ENCODE data around the gene SORCS1. TPM values are rescaled to one million over a fixed set of nuclear protein-coding genes. Genes with fewer than 3 reads are reported as not detected.

Gene SORCS1
- total RNA-seq, 2 experiments from 2014 or later = not detected

DNA sequence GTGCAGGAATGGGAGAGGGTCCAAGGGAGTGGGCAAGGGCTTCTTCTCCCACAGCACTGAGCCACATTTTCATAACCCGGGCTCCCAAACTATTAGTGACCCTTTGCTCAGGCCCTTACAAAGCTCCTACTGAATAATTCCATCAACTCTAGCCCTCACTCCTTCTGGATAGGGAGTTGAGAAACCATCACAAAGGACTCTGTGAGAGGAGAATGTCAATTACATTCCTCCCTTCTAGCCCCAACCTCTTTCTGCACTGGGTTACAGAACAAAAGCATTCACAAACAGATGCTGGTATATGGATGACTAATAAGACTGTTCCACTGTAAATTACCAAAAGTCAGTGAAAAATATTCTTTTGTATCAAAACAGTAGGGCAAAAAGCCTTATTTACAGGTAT, 203.7 kb downstream of the SORCS1 start:
- intact Hi-C loops (cut with micrococcal nuclease) = no loop called here
- Mint-ChIP-seq H3K9me3 (peaks cover 3% of the 10 kb centered on the region), H3K36me3 (ENCODE audit: low read depth) (no peaks in the 10 kb centered on the region), H3K27ac (no peak overlapping the region), H3K4me1 (ENCODE audit: low read depth) (no peaks in the 10 kb centered on the region), H3K27me3 (no peaks in the 10 kb centered on the region), H3K4me3 (no peak overlapping the region)
- DNase-seq = no peak
- CTCF ChIA-PET = no interaction called here
- POLR2A ChIA-PET = no interaction called here
- TF ChIP-seq, protein P1, sequence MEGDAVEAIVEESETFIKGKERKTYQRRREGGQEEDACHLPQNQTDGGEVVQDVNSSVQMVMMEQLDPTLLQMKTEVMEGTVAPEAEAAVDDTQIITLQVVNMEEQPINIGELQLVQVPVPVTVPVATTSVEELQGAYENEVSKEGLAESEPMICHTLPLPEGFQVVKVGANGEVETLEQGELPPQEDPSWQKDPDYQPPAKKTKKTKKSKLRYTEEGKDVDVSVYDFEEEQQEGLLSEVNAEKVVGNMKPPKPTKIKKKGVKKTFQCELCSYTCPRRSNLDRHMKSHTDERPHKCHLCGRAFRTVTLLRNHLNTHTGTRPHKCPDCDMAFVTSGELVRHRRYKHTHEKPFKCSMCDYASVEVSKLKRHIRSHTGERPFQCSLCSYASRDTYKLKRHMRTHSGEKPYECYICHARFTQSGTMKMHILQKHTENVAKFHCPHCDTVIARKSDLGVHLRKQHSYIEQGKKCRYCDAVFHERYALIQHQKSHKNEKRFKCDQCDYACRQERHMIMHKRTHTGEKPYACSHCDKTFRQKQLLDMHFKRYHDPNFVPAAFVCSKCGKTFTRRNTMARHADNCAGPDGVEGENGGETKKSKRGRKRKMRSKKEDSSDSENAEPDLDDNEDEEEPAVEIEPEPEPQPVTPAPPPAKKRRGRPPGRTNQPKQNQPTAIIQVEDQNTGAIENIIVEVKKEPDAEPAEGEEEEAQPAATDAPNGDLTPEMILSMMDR (IDR thresholded peaks at IDR 0.05) = no peak
- ATAC-seq = no peak

DNA sequence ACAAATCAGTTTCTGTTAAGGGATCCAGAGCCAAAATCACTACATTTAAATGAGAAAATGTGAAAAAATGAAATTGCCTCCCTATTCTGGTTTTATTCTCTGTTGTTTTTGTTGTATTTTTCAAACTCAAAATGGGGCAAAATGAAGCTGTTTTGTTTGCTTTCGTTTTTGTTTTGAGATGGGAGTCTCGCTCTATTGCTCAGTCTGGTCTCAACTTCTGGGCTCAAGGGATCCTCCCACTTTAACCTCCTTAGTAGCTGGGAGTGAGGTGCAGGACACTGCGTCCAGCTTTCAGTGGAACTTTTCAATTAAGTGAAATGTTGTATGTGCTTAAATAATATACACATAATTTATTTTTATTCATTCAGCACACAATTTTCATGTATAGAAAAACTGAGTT, 205.0 kb downstream of the SORCS1 start:
- no peaks in the 10 kb centered on the region for H3K4me1 Mint-ChIP-seq (ENCODE audit: low read depth)
- DNase-seq = no peak
- intact Hi-C loops (cut with micrococcal nuclease) = no loop called here
- TF ChIP-seq, protein P1 (IDR thresholded peaks at IDR 0.05) = no peak
- no peak overlapping the region for H3K27ac Mint-ChIP-seq
- CTCF ChIA-PET = no interaction called here
- POLR2A ChIA-PET = no interaction called here
- no peak overlapping the region for H3K4me3 Mint-ChIP-seq
- no peaks in the 10 kb centered on the region for H3K27me3 Mint-ChIP-seq
- H3K9me3 Mint-ChIP-seq = peaks cover 3% of the 10 kb centered on the region
- no peaks in the 10 kb centered on the region for H3K36me3 Mint-ChIP-seq (ENCODE audit: low read depth)
- ATAC-seq = no peak

DNA sequence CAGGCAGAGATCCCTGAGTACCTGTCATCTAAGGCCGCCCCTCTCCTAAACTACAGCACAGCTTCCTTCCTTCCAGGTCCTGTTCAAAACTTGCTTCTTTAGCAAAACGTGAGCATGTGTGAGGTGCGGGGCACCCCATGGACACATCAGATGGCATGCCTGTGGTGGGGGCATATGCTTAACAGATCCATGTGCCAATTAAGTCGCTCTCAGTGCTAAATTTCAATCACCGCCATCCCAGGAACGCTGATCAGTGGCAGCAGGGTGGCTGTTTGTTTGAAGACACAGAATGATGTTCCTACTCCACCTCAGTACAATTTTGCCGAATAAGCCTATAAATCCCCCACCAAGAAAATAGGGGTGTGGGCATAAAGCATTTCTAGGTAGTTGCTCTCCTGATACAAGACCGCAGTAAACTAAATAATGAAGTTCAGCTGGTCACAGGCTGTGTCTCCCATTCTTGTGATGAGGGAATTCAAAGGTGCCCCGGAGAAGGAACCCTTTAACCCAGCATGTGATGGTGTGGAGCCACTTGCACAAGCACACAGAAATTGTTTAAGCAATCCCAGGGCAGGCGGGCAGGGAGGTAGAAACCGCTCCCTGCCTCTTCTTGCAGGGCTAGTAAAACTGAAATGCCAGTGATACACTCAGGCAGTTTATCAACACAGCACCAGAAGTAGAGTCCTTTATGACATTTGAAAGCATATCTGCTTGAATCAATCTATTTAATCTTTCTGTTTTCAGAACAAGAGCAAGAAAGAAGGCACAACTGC, 205.7 kb downstream of the SORCS1 start:
- Mint-ChIP-seq H3K27me3 (no peaks in the 10 kb centered on the region), H3K9me3 (peaks cover 3% of the 10 kb centered on the region), H3K27ac (no peak overlapping the region), H3K4me3 (no peak overlapping the region), H3K36me3 (ENCODE audit: low read depth) (no peaks in the 10 kb centered on the region), H3K4me1 (ENCODE audit: low read depth) (no peaks in the 10 kb centered on the region)
- intact Hi-C loops (cut with micrococcal nuclease) = no loop called here
- ChIA-PET POLR2A (no interaction called here), CTCF (no interaction called here)
- TF ChIP-seq, protein P1 (IDR thresholded peaks at IDR 0.05) = no peak
- DNase-seq (no peak), ATAC-seq (no peak)

DNA sequence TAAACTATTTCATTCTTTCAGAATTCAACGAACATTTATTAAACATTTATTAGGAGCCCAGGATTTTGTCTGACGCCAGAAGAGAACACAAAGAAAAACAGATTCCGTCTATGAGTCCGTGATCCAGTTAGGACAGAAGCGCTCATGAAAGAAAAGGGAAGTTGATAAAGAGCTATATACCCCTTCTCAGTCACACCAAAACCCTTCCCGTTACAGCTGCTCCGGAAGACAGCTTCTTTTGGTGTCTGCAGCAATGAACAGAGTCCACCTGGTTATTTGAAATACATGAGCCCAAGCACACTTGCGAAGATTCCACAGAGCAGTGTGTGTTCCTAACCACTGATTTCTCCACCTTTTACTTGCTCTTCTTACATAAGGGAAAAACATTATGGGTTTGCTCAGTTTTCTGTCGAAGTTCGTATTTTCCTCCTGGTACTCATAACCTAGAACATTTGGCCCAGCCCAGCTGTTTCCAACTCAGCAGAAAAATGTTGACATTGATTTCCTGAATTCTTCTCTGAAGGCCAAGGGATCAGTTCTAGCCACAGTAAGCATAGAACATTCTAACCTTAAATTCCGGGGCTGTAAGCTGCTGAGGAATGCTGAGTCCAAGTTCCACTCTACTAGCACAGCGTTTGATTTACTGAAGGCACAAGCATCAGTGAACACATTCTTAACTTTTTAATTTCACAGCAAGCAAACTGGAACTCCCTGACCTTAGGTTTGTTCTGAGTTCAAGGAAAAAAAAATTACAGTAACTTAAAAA, 206.5 kb downstream of the SORCS1 start:
- no peaks in the 10 kb centered on the region for H3K4me1 Mint-ChIP-seq (ENCODE audit: low read depth)
- DNase-seq (no peak), ATAC-seq (no peak)
- TF ChIP-seq, protein P1 (IDR thresholded peaks at IDR 0.05) = no peak
- ChIA-PET CTCF (no interaction called here), POLR2A (no interaction called here)
- H3K27me3 Mint-ChIP-seq = no peaks in the 10 kb centered on the region
- no peak overlapping the region for H3K4me3 Mint-ChIP-seq
- peaks cover 3% of the 10 kb centered on the region for H3K9me3 Mint-ChIP-seq
- H3K36me3 Mint-ChIP-seq (ENCODE audit: low read depth) = no peaks in the 10 kb centered on the region
- intact Hi-C loops (cut with micrococcal nuclease) = no loop called here
- no peak overlapping the region for H3K27ac Mint-ChIP-seq

DNA sequence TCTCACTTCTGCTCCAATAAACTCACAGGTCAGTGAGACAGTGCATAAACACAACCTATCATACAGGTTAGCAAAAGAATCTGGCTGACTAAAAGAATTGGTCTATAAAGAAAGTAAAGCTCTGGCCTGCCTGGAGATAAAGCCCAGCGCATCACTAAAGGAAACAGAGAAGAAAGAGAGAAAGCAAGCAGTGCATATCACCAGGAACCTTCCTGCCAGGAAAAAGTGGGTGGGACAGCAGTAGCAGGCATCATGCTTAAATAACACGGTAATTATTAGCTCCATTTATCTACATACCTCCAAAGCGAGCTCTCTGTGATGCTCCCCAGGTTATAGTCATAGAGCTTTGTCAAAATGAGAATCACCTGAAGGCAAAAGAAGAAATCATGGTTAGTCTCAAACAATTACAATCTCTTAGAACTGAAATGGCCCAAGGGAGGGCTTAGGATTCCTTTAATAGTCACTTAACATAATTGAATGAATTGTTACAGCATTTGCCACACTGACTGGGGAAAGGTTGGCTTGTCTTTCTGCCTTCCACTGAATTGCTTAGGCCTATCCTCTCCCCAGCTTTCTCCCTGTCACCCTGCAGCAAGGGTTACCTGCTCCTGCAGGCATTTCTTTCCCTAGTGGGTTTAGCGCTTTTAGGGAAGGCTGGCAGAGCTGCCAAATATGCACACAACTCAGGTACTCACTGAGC, 208.1 kb downstream of the SORCS1 start:
- POLR2A ChIA-PET = no interaction called here
- no peak overlapping the region for H3K27ac Mint-ChIP-seq
- peaks cover 3% of the 10 kb centered on the region for H3K9me3 Mint-ChIP-seq
- DNase-seq = no peak
- TF ChIP-seq, protein P1 (IDR thresholded peaks at IDR 0.05) = no peak
- H3K4me1 Mint-ChIP-seq (ENCODE audit: low read depth) = no peaks in the 10 kb centered on the region
- H3K4me3 Mint-ChIP-seq = no peak overlapping the region
- no peaks in the 10 kb centered on the region for H3K36me3 Mint-ChIP-seq (ENCODE audit: low read depth)
- no peaks in the 10 kb centered on the region for H3K27me3 Mint-ChIP-seq
- CTCF ChIA-PET = no interaction called here
- no peak for ATAC-seq
- intact Hi-C loops (cut with micrococcal nuclease) = no loop called here

Measured in activated CD8-positive, alpha-beta T cell treated with anti-CD3 and anti-CD28 coated beads for 36 hours (primary cell).